Activated T-helper 9 cell treated with anti-CD3 and anti-CD28 coated beads, Interleukin-2, amount 50 U/mL, for 16 hours (primary cell): ENCODE results near the gene DNAJC17.

ENCODE experiments used
- DNase-seq: peaks from one replicate; pipeline ENCODE4 v3.0.0-alpha.2; 2020; ENCODE audit warnings: low read depth

Gene DNAJC17

DNA sequence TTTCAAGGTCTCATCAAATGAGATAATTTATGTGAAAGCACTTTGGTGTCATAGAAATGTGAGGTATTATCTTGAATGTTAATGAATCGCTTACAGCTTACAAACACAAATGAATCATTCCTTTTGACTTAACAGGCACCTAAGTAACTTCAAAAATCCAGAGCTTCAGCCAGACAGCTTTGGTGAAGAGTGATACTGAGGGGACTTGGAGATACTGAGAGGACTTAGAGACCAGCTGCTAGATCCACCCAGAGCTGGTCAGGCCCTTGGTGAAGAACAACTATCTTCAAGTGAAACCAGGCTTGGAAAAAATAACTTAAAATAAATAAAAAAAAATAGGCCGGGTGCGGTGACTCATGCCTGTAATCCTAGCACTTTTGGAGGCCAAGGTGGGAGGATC, 16.6 kb downstream of the DNAJC17 start:
- DNase-seq = no peak

DNA sequence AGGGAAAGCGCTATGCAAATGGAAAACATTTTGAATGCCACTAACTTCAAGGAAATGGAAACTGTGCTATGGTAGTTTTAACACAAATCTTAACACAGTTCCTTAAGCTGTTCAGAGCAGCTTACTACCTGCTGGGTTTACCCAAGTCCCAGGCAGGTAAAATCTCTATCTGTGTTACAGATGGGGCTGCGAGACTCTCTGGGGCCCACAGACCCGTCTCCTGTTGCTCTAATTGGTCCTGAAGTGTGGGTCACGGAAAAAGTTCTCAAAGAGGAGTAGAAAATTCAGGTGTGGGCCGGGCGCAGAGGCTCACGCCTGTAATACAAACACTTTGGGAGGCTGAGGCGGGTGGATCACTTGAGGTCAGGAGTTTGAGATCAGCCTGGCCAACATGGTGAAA, 17.3 kb downstream of the DNAJC17 start:
- DNase-seq = no peak

DNA sequence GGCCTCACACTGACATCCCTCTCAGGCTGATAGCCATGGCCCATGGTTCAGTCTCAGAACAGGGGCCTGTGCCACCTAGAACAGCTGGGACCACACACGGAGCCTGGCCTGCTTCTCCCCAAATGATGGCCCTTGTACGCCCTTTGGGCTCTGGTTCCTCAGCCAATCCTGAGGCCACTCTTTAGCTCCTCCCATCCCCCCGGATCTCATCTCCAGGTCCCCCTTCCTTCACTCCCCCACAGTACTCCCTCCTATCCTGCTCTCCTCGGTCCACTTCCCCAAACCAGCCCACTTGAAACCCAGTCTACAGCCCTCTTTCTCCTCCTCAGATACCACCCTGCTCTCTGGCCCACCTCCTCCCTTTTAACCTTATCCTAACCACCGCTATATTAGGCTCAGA, 18.2 kb downstream of the DNAJC17 start:
- no peak for DNase-seq

DNA sequence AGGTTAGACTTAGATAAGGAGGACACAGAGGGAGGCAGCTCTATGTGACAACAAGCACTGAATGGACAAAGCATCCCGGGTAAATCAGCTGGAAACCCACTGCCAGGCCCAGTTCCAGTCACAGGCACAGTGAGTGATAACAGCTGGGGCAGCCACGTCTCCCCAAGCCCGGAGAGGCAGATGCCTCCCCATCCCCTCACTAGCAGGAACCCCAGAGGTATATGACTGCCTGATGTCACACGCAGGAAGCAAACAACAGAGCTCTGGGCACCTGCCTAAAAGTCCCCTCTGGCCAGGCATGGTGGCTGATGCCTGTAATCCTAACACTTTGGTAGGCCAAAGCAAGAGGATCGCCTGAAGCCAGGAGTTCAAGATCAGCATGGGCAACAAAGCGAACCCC, 19.3 kb downstream of the DNAJC17 start:
- no peak for DNase-seq

DNA sequence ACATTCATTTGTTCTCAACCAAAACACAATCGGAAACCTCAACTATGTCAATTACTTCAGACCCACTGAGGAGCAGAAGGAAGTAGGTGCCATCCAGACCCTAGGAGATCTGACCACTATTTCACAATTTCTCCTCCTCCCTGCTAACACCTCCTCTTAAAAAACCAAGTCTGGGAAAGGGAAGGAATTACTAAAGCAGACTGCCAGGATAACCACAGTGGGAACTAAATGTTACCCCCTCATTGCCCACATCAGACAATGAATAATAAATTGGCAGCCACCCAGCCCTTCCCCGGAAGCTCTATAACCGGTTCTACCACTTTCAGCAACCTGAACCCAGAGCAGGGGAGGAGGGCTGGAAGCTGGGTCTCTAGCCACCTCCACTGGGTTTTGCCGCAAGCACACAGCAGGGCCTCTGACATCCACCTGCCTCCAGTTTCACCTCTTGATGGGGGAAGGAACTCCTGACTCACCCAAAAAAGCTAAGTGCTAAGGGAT, 19.9 kb downstream of the DNAJC17 start:
- peak; percentile 41 for DNase-seq

DNA sequence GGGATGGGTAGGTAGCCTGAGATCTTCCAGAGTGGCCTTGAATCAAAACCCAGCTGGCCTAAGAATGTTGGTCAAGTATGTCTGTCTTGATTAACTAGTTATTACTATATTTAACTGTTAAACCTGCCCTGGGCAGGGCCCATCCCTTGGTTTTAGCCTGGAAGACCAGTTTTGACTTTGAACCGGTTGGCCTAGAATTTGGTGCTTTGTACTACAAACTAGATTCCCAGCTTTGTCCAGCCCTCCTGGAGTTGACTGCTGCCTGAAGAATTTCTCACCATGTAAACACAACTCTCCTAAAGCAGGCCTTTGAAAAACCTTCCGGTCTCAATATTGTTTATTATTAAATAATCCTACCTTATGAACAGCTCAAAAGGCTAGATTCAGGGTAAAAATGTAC, 21.5 kb downstream of the DNAJC17 start:
- DNase-seq = no peak

DNA sequence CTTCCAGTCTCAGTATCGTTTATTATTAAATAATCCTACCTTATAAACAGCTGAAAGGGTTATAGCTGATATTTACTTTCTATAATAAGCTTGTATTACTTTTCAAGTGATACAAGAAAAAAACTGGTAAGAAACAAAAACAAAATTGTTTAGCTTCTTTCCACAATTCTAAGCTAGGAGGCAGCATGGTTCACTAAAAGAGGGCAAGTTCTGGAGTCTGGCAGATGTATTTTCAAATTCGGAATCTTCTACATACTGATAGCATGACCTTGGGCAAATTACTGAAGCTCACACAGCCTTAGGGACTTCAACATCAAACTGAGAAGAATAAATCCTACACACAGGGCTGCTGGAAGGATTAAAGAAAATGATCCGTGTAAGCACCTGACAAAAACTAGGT, 22.1 kb downstream of the DNAJC17 start:
- no peak for DNase-seq

DNA sequence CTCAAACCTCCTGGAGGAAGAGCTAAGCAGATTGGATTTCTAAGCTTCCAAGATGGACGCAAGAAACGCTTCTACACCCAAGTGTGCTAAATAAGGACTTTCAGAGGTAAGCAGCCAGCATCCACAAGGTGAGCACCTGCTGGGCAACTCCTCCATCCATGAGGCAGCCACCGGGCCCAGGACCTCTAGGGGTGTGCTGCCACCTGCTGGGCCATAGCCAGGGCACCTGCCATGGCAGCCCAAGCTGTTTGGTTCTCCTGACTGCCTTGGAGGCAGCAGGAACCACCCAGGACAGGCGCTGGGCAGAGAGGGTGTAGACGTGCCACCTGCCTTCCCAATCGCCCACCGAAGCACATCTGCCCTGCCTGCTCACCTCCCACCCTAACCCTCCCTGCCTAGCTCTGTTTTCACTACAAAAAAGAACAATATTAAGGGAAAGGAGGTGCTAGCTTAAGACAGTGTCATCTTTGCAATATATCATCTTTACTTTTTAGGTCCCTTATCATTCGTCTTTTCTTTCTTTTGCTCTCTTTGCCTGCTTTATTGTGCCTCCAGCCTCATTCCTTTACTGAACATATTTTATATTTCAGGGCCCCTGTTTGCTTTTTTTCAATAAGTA, 24.6 kb downstream of the DNAJC17 start:
- peak; percentile 72 for DNase-seq

DNA sequence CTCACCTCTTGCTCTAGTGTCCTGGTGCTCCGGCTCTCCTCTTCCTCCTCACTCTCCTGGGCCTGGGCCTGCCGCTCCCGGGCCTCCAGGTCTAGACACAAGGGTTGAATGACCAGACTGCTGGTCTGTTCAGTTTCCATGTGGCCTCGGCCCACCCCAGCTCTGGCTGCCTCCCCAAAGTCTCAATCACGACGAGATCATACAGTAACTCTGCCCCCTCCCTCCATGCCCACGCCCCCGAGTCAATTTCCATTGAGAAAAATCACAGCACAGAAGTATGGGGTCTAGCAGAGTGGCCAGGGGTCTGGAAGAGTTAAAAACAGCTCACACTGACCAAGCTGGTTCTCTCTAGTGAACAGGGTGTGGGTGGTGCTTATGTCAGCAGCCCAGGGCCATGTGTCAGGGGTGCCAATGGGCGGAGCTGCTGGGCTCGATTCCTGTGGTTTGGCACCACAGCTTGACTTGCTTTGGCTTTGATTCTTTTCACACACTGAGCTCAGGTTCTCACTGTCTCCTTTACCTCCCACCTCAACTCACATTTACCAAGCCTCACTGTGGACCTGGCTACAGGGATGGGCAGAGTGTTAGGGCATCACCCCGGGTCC, 30.6 kb downstream of the DNAJC17 start:
- no peak for DNase-seq

DNA sequence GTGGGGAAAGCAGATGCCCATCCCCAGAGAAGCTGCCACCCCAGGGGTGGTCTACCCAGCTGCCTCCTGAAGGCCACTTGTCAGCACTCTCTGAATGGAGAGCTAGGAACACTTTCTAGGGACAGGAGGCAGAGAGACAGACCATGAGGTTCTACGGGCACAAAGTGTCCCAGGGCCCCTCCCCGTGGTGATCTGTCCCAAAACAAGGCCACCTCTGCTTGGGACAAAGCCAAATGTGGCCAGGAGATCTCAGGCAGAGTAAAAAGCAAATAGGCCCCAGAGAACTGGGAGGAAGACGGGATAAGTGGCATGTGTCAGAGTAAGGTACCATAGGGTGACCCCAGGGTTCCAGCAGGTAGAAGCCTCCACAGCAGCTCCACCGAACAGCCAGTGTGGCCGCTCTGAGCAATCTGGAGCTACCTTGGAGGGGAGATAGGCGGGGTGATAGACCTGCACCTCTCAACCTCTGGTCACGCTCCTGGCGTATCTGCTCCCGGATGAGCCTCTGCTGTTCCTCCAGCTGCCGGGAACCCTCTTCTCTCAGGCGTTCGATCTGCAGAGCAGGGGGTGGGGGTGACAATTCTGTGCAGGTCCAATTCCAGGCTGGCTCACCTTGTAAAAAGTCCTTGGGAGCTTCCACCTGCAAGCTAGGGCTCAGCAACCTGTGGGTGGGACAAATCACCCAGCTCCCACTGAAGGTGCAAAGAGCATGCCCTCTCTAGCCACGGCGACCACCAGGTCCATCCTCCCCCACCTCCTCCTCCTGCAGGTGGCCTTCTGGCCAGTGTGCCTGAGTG, 31.3 kb downstream of the DNAJC17 start:
- no peak for DNase-seq

DNA sequence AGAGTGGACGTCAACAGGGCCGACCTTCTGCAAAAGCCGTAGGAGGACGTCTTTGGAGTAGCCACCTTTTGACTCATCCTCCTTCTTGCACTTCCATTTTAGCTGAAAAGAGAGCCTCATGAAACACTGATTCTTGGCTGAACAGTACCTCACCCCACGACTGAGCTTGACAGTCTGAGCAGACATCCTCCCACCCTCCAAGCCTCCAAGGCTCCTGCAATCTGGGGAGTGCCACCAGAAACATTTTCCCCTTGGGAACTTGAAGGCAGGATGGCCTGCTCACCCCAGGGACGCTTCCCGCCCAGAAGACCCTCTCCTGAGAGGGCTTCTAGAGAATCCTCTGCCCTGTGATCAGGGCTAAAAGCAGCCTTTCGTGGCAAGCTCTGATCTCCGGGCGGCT, 32.3 kb downstream of the DNAJC17 start:
- no peak for DNase-seq

DNA sequence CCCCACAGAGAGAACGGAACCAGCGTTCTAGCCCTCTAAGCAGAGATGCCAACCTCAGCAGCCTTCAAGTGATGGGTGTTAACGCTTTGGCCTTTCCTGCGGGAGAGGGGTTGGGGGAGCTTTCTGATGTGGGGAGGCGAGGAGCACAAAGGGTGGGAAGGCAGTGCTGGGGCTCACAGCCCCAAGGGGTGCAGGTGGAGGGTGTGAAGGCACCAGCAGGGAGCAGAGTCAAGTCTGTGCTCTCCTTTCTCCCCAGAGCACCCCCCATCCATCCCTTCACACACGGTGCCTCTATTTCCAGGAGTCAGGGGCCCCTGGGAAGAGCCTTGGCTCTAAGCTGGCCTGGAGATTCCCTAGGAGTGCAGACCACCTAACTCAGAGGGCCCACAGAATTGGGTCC, 33.4 kb downstream of the DNAJC17 start:
- DNase-seq = no peak

DNA sequence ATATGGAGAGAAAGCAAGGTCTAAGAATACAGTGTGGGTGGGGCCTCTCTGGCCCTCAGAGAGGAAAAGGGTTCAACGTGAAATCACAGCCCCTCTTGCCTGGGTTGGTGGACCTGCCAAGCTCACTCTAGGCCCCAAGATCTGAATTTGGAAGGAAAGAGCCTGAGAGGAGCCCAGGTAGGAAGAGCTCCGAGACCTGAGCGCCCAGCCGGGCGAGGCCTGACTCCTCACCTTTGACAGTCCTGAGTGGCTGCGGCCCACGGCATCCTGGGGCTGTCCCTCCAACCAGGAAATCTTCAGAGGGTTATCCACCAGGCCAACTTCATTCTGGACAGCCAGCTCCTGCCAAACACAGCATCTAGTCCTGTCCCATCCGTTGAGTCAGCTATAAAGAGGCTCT, 33.8 kb downstream of the DNAJC17 start:
- DNase-seq = no peak

DNA sequence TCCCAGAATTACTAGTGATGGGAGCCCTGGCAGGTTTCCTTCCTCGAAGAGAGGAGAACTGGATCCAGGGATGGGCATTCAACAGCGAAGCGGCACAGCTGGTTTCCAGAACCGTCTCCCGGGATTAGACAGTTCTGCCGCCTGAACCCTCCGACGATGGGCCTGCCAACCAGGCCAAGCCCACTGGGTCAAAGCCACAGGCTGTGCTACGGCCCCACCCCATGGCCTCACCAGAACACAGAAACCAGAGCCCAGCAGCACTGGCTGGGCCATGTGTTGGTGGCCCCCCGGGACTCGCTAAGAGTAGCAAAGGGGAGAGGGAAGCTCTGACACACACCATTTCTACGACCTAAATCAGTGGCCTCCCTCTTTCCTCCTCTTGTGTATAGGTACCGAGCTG, 35.3 kb downstream of the DNAJC17 start:
- no peak for DNase-seq

DNA sequence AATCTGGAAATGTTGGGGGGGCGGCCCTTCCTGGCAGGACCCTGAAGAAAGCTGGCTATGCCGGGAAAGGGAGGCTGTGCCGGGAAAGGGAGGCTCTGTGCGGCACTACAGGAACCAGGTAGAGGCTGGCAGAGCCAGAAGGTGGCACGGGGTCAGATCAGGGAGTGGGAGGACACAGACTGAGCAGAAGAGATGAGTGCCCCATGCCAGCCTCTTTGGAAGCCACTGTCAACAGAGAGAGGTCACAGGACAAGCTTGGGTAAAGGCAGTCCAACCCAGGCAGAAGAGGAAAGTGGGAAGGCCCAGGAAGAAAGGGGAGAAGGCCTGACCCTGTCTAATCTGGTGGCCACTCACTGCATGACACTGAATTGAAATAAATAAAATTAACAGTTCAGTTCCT, 36.0 kb downstream of the DNAJC17 start:
- no peak for DNase-seq

DNA sequence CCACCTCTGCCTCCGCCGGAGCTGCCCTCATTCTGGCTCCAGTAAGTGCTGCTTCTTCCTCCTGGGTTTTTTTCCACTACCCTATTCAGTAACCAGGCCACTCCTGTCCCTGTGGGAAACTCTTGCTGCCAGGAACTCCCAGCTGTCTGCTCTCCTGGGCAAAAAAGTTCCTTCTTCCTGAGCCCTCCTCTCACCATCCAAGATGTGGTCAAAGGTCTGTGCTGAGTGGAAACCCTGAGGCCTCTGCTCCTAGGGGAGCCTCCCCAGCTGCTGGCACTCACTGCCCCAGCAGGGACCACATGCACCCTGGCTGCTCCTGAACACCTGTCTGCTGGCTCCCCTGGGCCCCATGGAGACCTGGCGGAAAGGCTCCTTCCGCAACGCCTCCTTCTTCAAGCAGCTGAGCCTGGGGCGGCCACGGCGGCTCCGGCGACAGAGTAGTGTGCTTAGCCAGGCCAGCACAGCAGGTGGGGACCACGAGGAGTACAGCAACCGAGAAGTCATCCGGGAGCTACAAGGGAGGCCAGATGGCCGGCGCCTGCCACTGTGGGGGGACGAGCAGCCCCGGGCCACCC, 37.0 kb downstream of the DNAJC17 start:
- DNase-seq = no peak

DNA sequence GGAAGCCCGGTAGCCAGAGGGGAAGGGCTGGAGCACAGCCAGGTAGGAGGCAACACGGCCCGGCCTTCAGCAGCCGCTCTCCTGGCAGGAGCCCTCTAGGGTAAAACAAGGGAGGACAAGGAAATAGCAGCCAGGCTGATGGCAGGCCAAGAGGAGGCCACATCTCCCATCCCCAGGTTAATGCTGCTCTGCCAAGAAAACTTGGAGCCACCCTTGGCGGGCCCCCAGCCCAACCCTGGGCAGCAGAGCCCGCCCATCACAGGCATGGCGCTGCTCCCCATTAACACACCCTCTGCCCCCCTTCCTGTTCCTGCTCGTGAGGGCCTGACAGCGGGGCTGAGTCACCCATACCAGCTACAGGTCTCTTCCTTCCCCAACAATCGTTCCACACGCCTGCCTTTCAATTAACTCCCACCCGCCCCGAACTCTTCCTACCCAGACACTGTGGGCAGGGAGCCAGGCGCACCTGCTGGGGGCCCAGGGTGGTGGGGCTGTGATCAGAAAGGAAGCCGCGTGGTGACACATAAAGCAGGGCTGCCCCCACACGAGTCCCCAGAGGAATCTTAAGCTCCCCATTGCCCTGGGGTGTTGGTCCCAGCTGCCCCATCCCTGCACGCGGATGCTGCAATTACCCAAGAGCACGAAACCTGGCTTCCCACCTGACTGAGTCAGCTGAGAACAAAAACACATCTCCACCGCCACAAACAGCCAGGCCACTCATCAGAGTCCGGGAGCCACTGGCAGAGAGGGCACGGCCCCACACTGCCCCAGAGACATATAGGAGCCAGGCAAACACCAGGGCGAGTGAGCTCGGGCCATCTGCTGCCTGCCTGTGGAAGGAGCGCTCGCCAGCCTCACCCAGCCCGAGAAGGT, 37.8 kb downstream of the DNAJC17 start, which contains the start of gene C15orf62:
TSS of gene C15orf62 (plus strand) at position 707 of the 873 bp plus-strand sequence. CDS start 516 bp downstream, outside the sequence.
- DNase-seq = no peak

DNA sequence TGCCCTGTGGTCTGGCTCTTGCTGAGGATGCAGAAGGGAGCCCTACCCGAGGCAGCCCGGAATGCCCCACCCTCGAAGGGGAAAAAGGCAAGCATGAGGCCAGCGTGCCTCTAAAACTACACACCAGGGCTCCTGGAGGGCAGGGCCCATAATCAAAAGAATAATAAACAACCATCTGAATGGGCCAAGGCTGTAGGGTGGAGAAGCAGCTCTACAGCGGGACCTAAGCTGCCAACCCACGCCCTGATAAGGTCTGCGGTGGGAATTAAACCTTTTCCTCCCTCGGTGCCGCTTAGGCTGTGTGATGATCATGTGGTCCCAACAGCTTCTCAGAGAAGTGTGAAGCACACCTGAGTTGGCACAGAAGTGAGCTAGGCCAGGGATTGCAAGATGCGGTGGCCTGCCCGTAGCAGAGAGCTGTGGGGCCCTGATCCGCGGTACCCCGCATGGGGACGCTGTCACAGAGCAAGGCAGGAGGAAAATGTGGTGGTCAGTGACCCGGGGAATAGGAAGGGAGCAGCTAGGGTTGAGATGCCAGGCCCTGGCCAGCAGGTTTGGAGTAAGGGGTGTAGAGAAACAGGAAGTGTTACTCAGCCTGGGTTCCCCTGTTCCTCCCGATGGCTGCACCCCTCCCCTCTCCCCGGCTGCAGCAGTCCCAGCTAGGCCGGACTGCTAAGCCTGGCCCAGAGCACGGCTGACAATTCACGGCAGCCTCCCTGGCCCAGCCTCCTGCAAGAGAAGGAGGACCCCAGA, 38.6 kb downstream of the DNAJC17 start:
- no peak for DNase-seq

DNA sequence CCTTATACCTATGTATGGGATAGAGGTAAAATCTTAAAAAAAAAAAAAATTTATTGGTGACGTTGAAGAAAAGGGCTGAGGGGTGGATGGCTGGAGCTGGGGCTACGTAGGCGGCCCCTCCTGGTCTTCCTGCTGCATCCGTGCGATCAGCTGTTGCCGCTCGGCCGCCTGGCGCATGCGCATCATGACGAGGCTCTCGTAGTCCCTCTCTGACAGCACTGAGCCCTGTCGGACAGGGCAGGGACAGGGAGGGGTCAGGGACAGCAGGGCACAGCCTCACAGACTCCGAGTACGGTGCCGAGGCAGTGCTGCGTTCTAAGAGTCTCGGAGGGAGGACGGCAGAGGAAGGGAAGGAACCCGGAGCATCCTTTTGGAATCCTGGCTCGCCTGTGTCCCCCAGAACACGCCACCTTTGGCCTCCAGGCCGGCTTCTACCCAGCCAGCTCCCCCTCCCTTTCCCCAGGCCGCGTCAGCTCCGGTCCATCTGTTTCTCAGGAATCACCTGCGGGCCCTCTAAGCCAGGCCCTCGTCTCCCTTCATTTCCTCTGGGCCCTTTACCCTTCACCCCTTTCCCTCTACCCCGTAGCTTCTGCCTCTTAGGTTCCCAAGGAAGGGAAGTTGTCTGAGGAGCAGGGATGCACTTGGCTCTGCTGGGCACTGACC, 39.3 kb downstream of the DNAJC17 start:
- no peak for DNase-seq
